A673 (cell line): ENCODE measurements around the gene FLT4.

Experiments used
- CTCF ChIP-seq: fragments of 300-800, 200-600 bp; sonication (generic); conservative IDR thresholded peaks from 2 replicates; pipeline ENCODE4 v1.5.1; 2017; ENCODE audit warnings: low read depth, mild to moderate bottlenecking, antibody characterized with exemption, low read length, moderate library complexity, mixed read lengths
- EZH2 ChIP-seq: fragments of 200-600 bp; sonication (generic); IDR thresholded peaks from 2 replicates; pipeline ENCODE4 v1.6.1; 2017; ENCODE audit warnings: borderline replicate concordance, low read depth, mild to moderate bottlenecking, mixed read lengths, antibody characterized with exemption, low read length; ENCODE audit not compliant: poor library complexity, severe bottlenecking

- TF ChIP-seq CTCF (no peak), EZH2 (no peak)
Observed at GRCh38 chr5:180623844-180624243, 25.6 kb downstream of the FLT4 start.
